CD4-positive, alpha-beta T cell (primary cell): ENCODE data around the gene ZDHHC18. TPM values are rescaled to one million over a fixed set of nuclear protein-coding genes. Genes with fewer than 3 reads are reported as not detected.

ENCODE experiments used
- ATAC-seq: fragments of 200-7000 bp; cut with Tn5 transposase; one replicate; pipeline ENCODE4 v1.10.0; 2022; ENCODE audit warnings: mild to moderate bottlenecking; ENCODE audit not compliant: poor library complexity
- CTCF ChIA-PET: fragments of 350-600 bp; sonication (Branson Sonifier 250); formaldehyde crosslinking; loops from one replicate; lab custom pipeline; 2021; ENCODE audit warnings: antibody characterized with exemption, inconsistent platforms; lab: Charles Lee
- POLR2A ChIA-PET: fragments of 350-600 bp; sonication (Branson Sonifier 250); formaldehyde crosslinking; loops from one replicate; lab custom pipeline; 2021; ENCODE audit warnings: antibody characterized with exemption, inconsistent platforms; lab: Charles Lee
- DNase-seq, 14 experiments: peaks; one replicate each; pipeline ENCODE4 v3.0.0-alpha.2; 2013 to 2020; ENCODE audit warnings: mixed read lengths in 2 of 14
- H3K27ac ChIP-seq, 2 donors: one replicate each; pipeline versions ENCODE4 v1.5.1 to v1.7.0; 2013; ENCODE audit warnings: low read length in 2 of 2, low read depth in 1 of 2, mild to moderate bottlenecking in 1 of 2
- H3K27me3 ChIP-seq, 2 experiments: 1 replicate in 1 of 2; 2 replicates in 1 of 2; pipeline versions ENCODE4 v1.6.1 to v1.7.0; 2013; ENCODE audit warnings: low read length in 2 of 2, control low read depth in 1 of 2, mild to moderate bottlenecking in 1 of 2, moderate library complexity in 1 of 2; ENCODE audit not compliant: insufficient read depth in 2 of 2, control insufficient read depth in 1 of 2
- H3K36me3 ChIP-seq: one replicate; pipeline ENCODE4 v1.6.1; 2013; ENCODE audit warnings: low read length, control low read depth; ENCODE audit not compliant: insufficient read depth
- H3K4me1 ChIP-seq: one replicate; pipeline ENCODE4 v1.6.1; 2013; ENCODE audit warnings: low read length, control low read depth; ENCODE audit not compliant: insufficient read depth
- H3K4me3 ChIP-seq: one replicate; pipeline ENCODE4 v1.5.1; 2013; ENCODE audit warnings: mild to moderate bottlenecking, low read length, moderate library complexity
- H3K9me3 ChIP-seq, 2 experiments: 1 replicate in 1 of 2; 2 replicates in 1 of 2; pipeline versions ENCODE4 v1.6.1 to v1.7.0; 2013; ENCODE audit warnings: low read length in 2 of 2, mild to moderate bottlenecking in 2 of 2, control low read depth in 1 of 2, moderate library complexity in 1 of 2; ENCODE audit not compliant: control insufficient read depth in 1 of 2, insufficient read depth in 1 of 2
- H3K27ac Mint-ChIP-seq: one replicate; pipeline ENCODE4 v1.8.0; 2020; ENCODE audit warnings: mixed read lengths
- H3K27me3 Mint-ChIP-seq: one replicate; pipeline ENCODE4 v1.8.0; 2021; ENCODE audit warnings: mixed read lengths
- H3K36me3 Mint-ChIP-seq: one replicate; pipeline ENCODE4 v1.8.0; 2021; ENCODE audit warnings: low read depth, mixed read lengths
- H3K4me1 Mint-ChIP-seq: one replicate; pipeline ENCODE4 v1.8.0; 2021; ENCODE audit warnings: low read depth, mixed read lengths
- H3K4me3 Mint-ChIP-seq: one replicate; pipeline ENCODE4 v1.8.0; 2020; ENCODE audit warnings: mild to moderate bottlenecking, mixed read lengths
- H3K9me3 Mint-ChIP-seq: one replicate; pipeline ENCODE4 v1.8.0; 2020; ENCODE audit warnings: mixed read lengths
- CTCF ChIP-seq: fragments of 200-600 bp; IDR thresholded peaks from one replicate; pipeline ENCODE4 v1.8.0; 2022; ENCODE audit warnings: antibody characterized with exemption, mild to moderate bottlenecking
- intact Hi-C, 2 experiments: fragments of 100-400 bp; cut with DNase I in 1 of 2; cut with micrococcal nuclease in 1 of 2; formaldehyde crosslinking; loops; one replicate each; pipeline versions ENCODE4 v1.15.1 to v1.9.0; 2023 to 2025; cut with DNase I, micrococcal nuclease
- total RNA-seq, 174 experiments: library from RNA in 2 of 174; stranded (reverse) in 2 of 174; gene quantifications; one replicate each; pipeline ENCODE4 v1.2.3 and lab custom pipeline; 2021 to 2026

The ZDHHC18 gene
- total RNA-seq, 2 experiments from 2014 or later: 46.2 to 48.0 TPM

- peaks cover 9% of the 10 kb centered on the region for H3K4me1 Mint-ChIP-seq
- no peak overlapping the region for H3K4me3 Mint-ChIP-seq
- TF ChIP-seq CTCF: no peak
- peaks cover 92% of the 10 kb centered on the region for H3K36me3 ChIP-seq
- H3K9me3 Mint-ChIP-seq: no peaks in the 10 kb centered on the region
- no peak overlapping the region for H3K27ac Mint-ChIP-seq
- H3K27me3 ChIP-seq: no peaks in the 10 kb centered on the region
- ChIA-PET CTCF (no interaction called here), POLR2A (interaction anchor here (1.1 kb wide), 1 partner anchor 12 kb away, joined by 5 read pairs; no protein-coding TSS in a partner anchor)
- intact Hi-C loops: loop anchor here (1.0 kb wide), 1 partner anchor 26 kb away; no protein-coding TSS in a partner anchor
- H3K27me3 Mint-ChIP-seq: no peaks in the 10 kb centered on the region
- H3K36me3 Mint-ChIP-seq: peaks cover 87% of the 10 kb centered on the region
- H3K9me3 ChIP-seq: no peaks in the 10 kb centered on the region
- H3K27ac ChIP-seq: no peak overlapping the region
- H3K4me1 ChIP-seq: no peaks in the 10 kb centered on the region
- H3K4me3 ChIP-seq: no peak overlapping the region
- no peak for ATAC-seq
- no peak for DNase-seq
These were observed 26.2 kb downstream of the ZDHHC18 start for GRCh38 chr1:26852701-26853100.

GRCh38 chr1:26853156-26853555 lies 26.7 kb downstream of the ZDHHC18 start:
- no peaks in the 10 kb centered on the region for H3K27me3 ChIP-seq
- Mint-ChIP-seq H3K27me3 (no peaks in the 10 kb centered on the region), H3K9me3 (no peaks in the 10 kb centered on the region), H3K27ac (no peak overlapping the region), H3K4me3 (no peak overlapping the region), H3K4me1 (peaks cover 9% of the 10 kb centered on the region), H3K36me3 (peaks cover 88% of the 10 kb centered on the region)
- peak; percentile 91 for TF ChIP-seq CTCF
- intact Hi-C loops: loop anchor here (1.0 kb wide), 1 partner anchor 25 kb away; no protein-coding TSS in a partner anchor
- no peak overlapping the region for H3K27ac ChIP-seq
- DNase-seq: peak; percentile 71 to 91 (median 82)
- H3K4me3 ChIP-seq: no peak overlapping the region
- ChIA-PET CTCF (no interaction called here), POLR2A (no interaction called here)
- H3K9me3 ChIP-seq: no peaks in the 10 kb centered on the region
- H3K4me1 ChIP-seq: no peaks in the 10 kb centered on the region
- ATAC-seq: peak; percentile 94
- peaks cover 92% of the 10 kb centered on the region for H3K36me3 ChIP-seq

- TF ChIP-seq CTCF: no peak
- ChIA-PET POLR2A (no interaction called here), CTCF (interaction anchor here (1.1 kb wide), 1 partner anchor 12 kb away, joined by 3 read pairs; no protein-coding TSS in a partner anchor)
- intact Hi-C loops: loop anchor here (1.0 kb wide), 1 partner anchor 25 kb away; no protein-coding TSS in a partner anchor
- H3K4me1 Mint-ChIP-seq: peaks cover 9% of the 10 kb centered on the region
- no peaks in the 10 kb centered on the region for H3K27me3 Mint-ChIP-seq
- Histone ChIP-seq H3K27me3 (no peaks in the 10 kb centered on the region), H3K27ac (no peak overlapping the region), H3K4me1 (no peaks in the 10 kb centered on the region), H3K9me3 (no peaks in the 10 kb centered on the region), H3K36me3 (peaks cover 89% of the 10 kb centered on the region), H3K4me3 (no peak overlapping the region)
- no peak for ATAC-seq
- H3K9me3 Mint-ChIP-seq: no peaks in the 10 kb centered on the region
- DNase-seq: no peak
- no peak overlapping the region for H3K4me3 Mint-ChIP-seq
- no peak overlapping the region for H3K27ac Mint-ChIP-seq
- peaks cover 87% of the 10 kb centered on the region for H3K36me3 Mint-ChIP-seq
These were observed 27.1 kb downstream of the ZDHHC18 start for GRCh38 chr1:26853600-26853999.
